IMR-90 (cell line): ENCODE measurements around the gene GCNA. TPM values are rescaled to one million over a fixed set of nuclear protein-coding genes. Genes with fewer than 3 reads are reported as not detected.

Experiments
- ATAC-seq: fragments of 200-7000 bp; cut with Tn5 transposase; 2 replicates; pipeline ENCODE4 v1.9.1; 2020; ENCODE audit warnings: low read depth, mild to moderate bottlenecking, moderate library complexity
- BruUV-seq: library from RNA; stranded (reverse); fragments of 400-500 nt; replicated peaks from 2 replicates; lab custom pipeline; 2021; lab: Mats Ljungman, UMichigan
- CTCF ChIA-PET: fragments of 300-600 bp; formaldehyde crosslinking; extraction: SDS; loops from one replicate; lab custom pipeline; 2021; ENCODE audit warnings: antibody characterized with exemption; lab: Yijun Ruan, JAX
- POLR2A ChIA-PET: fragments of 300-600 bp; sonication (Branson Sonifier 250); formaldehyde crosslinking; loops from one replicate; lab custom pipeline; 2022; ENCODE audit warnings: antibody characterized with exemption; ENCODE audit not compliant: unreplicated experiment; lab: Charles Lee
- DNase-seq: peaks from one replicate; pipeline ENCODE4 v3.0.0; 2013
- H2AFZ ChIP-seq: replicated peaks from 2 replicates; pipeline ENCODE3; 2013; ENCODE audit warnings: low read length, mild to moderate bottlenecking; ENCODE audit not compliant: poor library complexity
- H2AK5ac ChIP-seq: 2 replicates; pipeline ENCODE4 v1.6.1; 2013; ENCODE audit warnings: low read depth, low read length, inconsistent platforms
- H2AK9ac ChIP-seq: replicated peaks from 2 replicates; pipeline ENCODE3; 2013; ENCODE audit warnings: mild to moderate bottlenecking, low read depth, low read length, moderate library complexity; ENCODE audit not compliant: poor library complexity
- H2BK120ac ChIP-seq: 2 replicates; pipeline ENCODE4 v1.6.1; 2013; ENCODE audit warnings: low read depth, low read length, inconsistent platforms
- H2BK15ac ChIP-seq: 3 replicates; pipeline ENCODE4 v1.6.1; 2013; ENCODE audit warnings: low read depth, low read length, inconsistent platforms
- H2BK20ac ChIP-seq: 2 replicates; pipeline ENCODE4 v1.6.1; 2013; ENCODE audit warnings: low read depth, mild to moderate bottlenecking, inconsistent platforms, low read length, moderate library complexity
- H2BK5ac ChIP-seq: 2 replicates; pipeline ENCODE4 v1.6.1; 2013; ENCODE audit warnings: mild to moderate bottlenecking, low read depth, low read length, inconsistent platforms; ENCODE audit not compliant: poor library complexity, severe bottlenecking
- H3K14ac ChIP-seq: replicated peaks from 2 replicates; pipeline ENCODE4 v1.6.1; 2013; ENCODE audit warnings: low read depth, low read length, inconsistent platforms
- H3K18ac ChIP-seq: 2 replicates; pipeline ENCODE4 v1.6.1; 2013; ENCODE audit warnings: low read depth, low read length, control low read depth
- H3K23ac ChIP-seq: 2 replicates; pipeline ENCODE4 v1.6.1; 2013; ENCODE audit warnings: low read depth, low read length, inconsistent platforms
- H3K27ac ChIP-seq: 2 replicates; pipeline ENCODE4 v1.5.1; 2013; ENCODE audit warnings: mild to moderate bottlenecking, control low read depth, low read length; ENCODE audit not compliant: insufficient read depth
- H3K27me3 ChIP-seq: 2 replicates; pipeline ENCODE4 v1.6.1; 2013; ENCODE audit warnings: low read length; ENCODE audit not compliant: control insufficient read depth, insufficient read depth
- H3K36me3 ChIP-seq: 2 replicates; pipeline ENCODE4 v1.6.1; 2013; ENCODE audit warnings: low read length, mixed read lengths; ENCODE audit not compliant: control insufficient read depth, insufficient read depth
- H3K4ac ChIP-seq: 2 replicates; pipeline ENCODE4 v1.6.1; 2013; ENCODE audit warnings: low read depth, low read length, inconsistent platforms
- H3K4me1 ChIP-seq: 2 replicates; pipeline ENCODE4 v1.6.1; 2013; ENCODE audit warnings: low read length, mixed read lengths; ENCODE audit not compliant: control insufficient read depth, insufficient read depth
- H3K4me2 ChIP-seq: 2 replicates; pipeline ENCODE4 v1.6.1; 2013; ENCODE audit warnings: low read depth, mild to moderate bottlenecking, control low read depth, low read length, moderate library complexity
- H3K4me3 ChIP-seq: 2 replicates; pipeline ENCODE4 v1.5.1; 2013; ENCODE audit warnings: low read depth, mild to moderate bottlenecking, control low read depth, low read length, moderate library complexity; ENCODE audit not compliant: insufficient read depth
- H3K56ac ChIP-seq: 2 replicates; pipeline ENCODE4 v1.6.1; 2013; ENCODE audit warnings: low read length, inconsistent platforms; ENCODE audit not compliant: insufficient read depth; ENCODE audit errors: extremely low read depth
- H3K79me1 ChIP-seq, 2 experiments: 2 replicates each; pipeline ENCODE4 v1.6.1; 2013; ENCODE audit warnings: low read length in 2 of 2, inconsistent platforms in 1 of 2, low read depth in 1 of 2
- H3K9ac ChIP-seq: 2 replicates; pipeline ENCODE4 v1.6.1; 2013; ENCODE audit warnings: low read depth, low read length, control low read depth
- H3K9me1 ChIP-seq: 2 replicates; pipeline ENCODE4 v1.6.1; 2013; ENCODE audit warnings: low read length, inconsistent platforms; ENCODE audit not compliant: insufficient read depth
- H3K9me3 ChIP-seq: 2 replicates; pipeline ENCODE4 v1.6.1; 2013; ENCODE audit warnings: low read length; ENCODE audit not compliant: control insufficient read depth, insufficient read depth
- H4K20me1 ChIP-seq: 2 replicates; pipeline ENCODE4 v1.6.1; 2013; ENCODE audit warnings: low read length, inconsistent platforms; ENCODE audit not compliant: insufficient read depth
- H4K5ac ChIP-seq: 2 replicates; pipeline ENCODE4 v1.6.1; 2013; ENCODE audit warnings: mild to moderate bottlenecking, low read depth, low read length, control low read depth
- H4K8ac ChIP-seq, 2 experiments: 2 replicates each; pipeline ENCODE4 v1.6.1; 2013; ENCODE audit warnings: low read depth in 2 of 2, low read length in 2 of 2, control low read depth in 1 of 2, inconsistent platforms in 1 of 2
- H4K91ac ChIP-seq: 2 replicates; pipeline ENCODE4 v1.6.1; 2013; ENCODE audit warnings: low read depth, low read length, inconsistent platforms; ENCODE audit not compliant: insufficient read depth
- CEBPB ChIP-seq: IDR thresholded peaks from 2 replicates; pipeline ENCODE4 v1.6.1; 2012; ENCODE audit warnings: low read depth, low read length, improper control_type of control experiment
- NFE2L2 ChIP-seq: fragments of 150-350 bp; IDR thresholded peaks from 2 replicates; pipeline ENCODE4 v1.6.1; 2016; ENCODE audit warnings: low read depth, mild to moderate bottlenecking, low read length
- WGBS, 2 experiments: methylation state at CpG; one replicate each; pipeline versions ENCODE4 v1.1.5 to v1.1.7; 2013; ENCODE audit warnings: missing lambda C conversion rate in 2 of 2; ENCODE audit not compliant: insufficient read length in 1 of 2; ENCODE audit errors: extremely low coverage in 2 of 2; 5-methylcytosine and 5-hydroxymethylcytosine counted together
- dilution Hi-C: fragments of 300-500 bp; cut with HindIII; formaldehyde crosslinking; loops from one replicate; pipeline ENCODE4 v1.14.3; 2018; ENCODE audit warnings: low sequenced_read_pairs; ENCODE audit not compliant: unreplicated experiment
- in situ Hi-C: fragments of 300-500 bp; cut with MboI; formaldehyde crosslinking; loops from 3 replicates; pipeline ENCODE4 v1.14.3; 2019; ENCODE audit warnings: low sequenced_read_pairs, inconsistent platforms, mixed read lengths
- intact Hi-C: fragments of 100-400 bp; cut with micrococcal nuclease; formaldehyde crosslinking; loops from 2 replicates; pipeline ENCODE4 v1.10.0; 2022
- polyA plus RNA-seq, 3 experiments: library from polyadenylated mRNA; depleted of rRNA; stranded (reverse); fragments of >200 nt; gene quantifications; 2 replicates each; pipeline ENCODE4 v1.2.3, GENCODE V29; 2012; ENCODE audit warnings: low replicate concordance in 1 of 3
- total RNA-seq: library from RNA; depleted of rRNA; stranded (reverse); fragments of >200 nt; gene quantifications from 2 replicates; pipeline ENCODE4 v1.2.3, GENCODE V29; 2012

The GCNA gene
- total and polyA plus RNA-seq, 2 of the 4 experiments (the other 2 are of a cell fraction), result 0.90 to 1.3 TPM

DNA sequence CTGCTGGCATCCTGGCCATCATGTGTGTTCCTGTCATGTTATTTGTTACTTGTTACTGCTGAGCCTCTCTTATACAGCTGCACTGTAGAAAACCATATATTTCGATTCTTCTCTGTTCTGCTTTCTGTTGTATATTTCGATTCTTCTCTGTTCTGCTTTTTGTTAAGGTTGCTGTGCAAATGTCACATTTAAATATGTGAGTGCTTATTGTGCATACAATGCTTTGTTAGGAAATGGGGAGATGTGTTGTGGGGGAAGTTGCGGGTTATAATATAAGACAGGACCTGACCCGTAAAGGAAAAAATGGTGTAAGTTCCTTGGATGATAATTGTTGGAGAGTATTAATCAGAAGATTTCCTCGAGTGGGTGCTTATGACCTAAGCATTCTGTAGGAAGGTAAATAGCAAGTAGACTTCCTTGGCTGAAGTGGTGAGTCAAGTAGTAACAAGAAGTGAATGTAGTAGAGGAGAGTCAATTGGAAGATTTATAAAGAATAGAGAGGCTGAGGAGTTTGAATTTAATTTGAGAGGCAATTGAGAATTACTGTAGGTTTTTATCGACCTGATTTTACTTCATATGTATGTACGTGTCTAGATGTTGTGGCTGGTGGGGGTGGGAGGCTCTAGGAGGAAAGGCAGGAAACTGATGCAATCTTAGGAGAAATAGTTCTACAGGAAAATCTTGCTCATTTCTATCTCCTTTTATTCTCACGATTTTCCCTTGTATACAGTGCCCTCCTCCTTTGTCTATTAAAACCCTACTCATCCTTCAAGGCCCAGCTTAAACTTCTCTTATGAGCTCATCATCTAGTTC lies 36.8 kb upstream of the GCNA start:
- H4K91ac ChIP-seq, result no peak overlapping the region; the same call in 1 of the 2 replicates
- H3K4me2 ChIP-seq, result peak overlapping the region; percentile 50
- no peak overlapping the region for H3K4me3 ChIP-seq
- ChIA-PET POLR2A (no interaction called here), CTCF (no interaction called here)
- peaks cover 6% of the 10 kb centered on the region; the same call in 1 of the 2 replicates for H3K36me3 ChIP-seq
- no peak overlapping the region; the same call in 1 of the 2 replicates for H2AK5ac ChIP-seq
- no peaks in the 10 kb centered on the region; the same call in 1 of the 2 replicates for H3K4me1 ChIP-seq
- WGBS, 2 experiments, result 100% methylated on average over 2 of the region's 8 CpGs; no CpG with 5 or more reads in 1 of the 2 experiments
- H3K56ac ChIP-seq, result peak overlapping the region; percentile 12; the same call in 1 of the 2 replicates
- ATAC-seq (peak; percentile 69), DNase-seq (peak; percentile 75)
- TF ChIP-seq NFE2L2, result no peak
- TF ChIP-seq CEBPB, result peak; percentile 72
- no peak overlapping the region for H2AK9ac ChIP-seq
- no peak overlapping the region for H3K4ac ChIP-seq
- peak overlapping the region; percentile 61; the same call in 1 of the 2 replicates for H3K27ac ChIP-seq
- no TSS peak for BruUV-seq
- peaks cover 70% of the 10 kb centered on the region for H4K20me1 ChIP-seq
- no peak overlapping the region for H2AFZ ChIP-seq
- H3K9ac ChIP-seq, result no peak overlapping the region; the same call in 1 of the 2 replicates
- no peak overlapping the region for H2BK15ac ChIP-seq
- H3K14ac ChIP-seq, result no peak overlapping the region
- dilution Hi-C loops, result no loop called here
- H3K79me1 ChIP-seq, result peaks cover 6 to 26% of the 10 kb centered on the region in 2 experiments; a peak in 2 of 4 replicates
- no peak overlapping the region for H2BK20ac ChIP-seq
- H4K5ac ChIP-seq, result no peak overlapping the region
- peak overlapping the region; percentile 37; the same call in 1 of the 2 replicates for H3K23ac ChIP-seq
- H3K9me1 ChIP-seq, result peaks cover 4% of the 10 kb centered on the region; the same call in 1 of the 2 replicates
- H3K9me3 ChIP-seq, result no peaks in the 10 kb centered on the region
- intact Hi-C loops, result loop anchor here (1.0 kb wide), 1 partner anchor 7 kb away; no protein-coding TSS in a partner anchor
- in situ Hi-C loops, result no loop called here
- no peaks in the 10 kb centered on the region for H3K27me3 ChIP-seq
- H3K18ac ChIP-seq, result no peak overlapping the region
- H2BK120ac ChIP-seq, result peak overlapping the region; percentile 36; the same call in 1 of the 2 replicates
- H4K8ac ChIP-seq, result no peak overlapping the region
- H2BK5ac ChIP-seq, result peak overlapping the region; percentile 32
